Stimulated activated CD4-positive, alpha-beta T cell treated with anti-CD3 and anti-CD28 coated beads, TNF-alpha, amount 100 ng/mL, for 48 hours (primary cell): ENCODE data around the gene YJEFN3.

Source experiments
- DNase-seq, 3 donors: peaks; one replicate each; pipeline ENCODE4 v3.0.0-alpha.2; 2020; ENCODE audit warnings: low read depth in 3 of 3

Gene YJEFN3

GRCh38 chr19:19554074-19555023 is 25.6 kb downstream of the YJEFN3 start:
- DNase-seq: peak; percentile 27 to 68 (median 44)

- DNase-seq: no peak
Observed at GRCh38 chr19:19558055-19558454, 29.3 kb downstream of the YJEFN3 start.

- DNase-seq: no peak
Observed at GRCh38 chr19:19558636-19559035, 29.9 kb downstream of the YJEFN3 start.

DNA sequence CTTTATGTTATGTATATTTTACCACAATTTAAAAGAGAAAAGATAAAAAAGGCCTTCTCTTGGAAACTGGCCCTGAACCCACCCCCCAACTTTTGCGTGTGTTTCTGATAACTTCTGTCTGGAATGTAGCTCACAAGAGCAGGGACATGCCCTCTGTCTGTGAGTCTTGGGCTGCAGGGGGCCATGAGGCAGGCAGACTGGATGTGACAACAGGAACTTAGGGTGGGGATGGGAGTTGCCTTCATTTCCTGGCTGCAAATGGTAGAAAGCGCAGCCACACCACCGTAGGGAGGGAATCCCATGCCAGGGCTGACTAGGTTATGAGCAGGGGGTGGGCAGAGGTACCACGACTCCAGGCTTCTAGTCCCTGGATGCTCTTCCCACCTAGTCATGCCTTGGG is 31.2 kb downstream of the YJEFN3 start:
- DNase-seq: no peak

DNA sequence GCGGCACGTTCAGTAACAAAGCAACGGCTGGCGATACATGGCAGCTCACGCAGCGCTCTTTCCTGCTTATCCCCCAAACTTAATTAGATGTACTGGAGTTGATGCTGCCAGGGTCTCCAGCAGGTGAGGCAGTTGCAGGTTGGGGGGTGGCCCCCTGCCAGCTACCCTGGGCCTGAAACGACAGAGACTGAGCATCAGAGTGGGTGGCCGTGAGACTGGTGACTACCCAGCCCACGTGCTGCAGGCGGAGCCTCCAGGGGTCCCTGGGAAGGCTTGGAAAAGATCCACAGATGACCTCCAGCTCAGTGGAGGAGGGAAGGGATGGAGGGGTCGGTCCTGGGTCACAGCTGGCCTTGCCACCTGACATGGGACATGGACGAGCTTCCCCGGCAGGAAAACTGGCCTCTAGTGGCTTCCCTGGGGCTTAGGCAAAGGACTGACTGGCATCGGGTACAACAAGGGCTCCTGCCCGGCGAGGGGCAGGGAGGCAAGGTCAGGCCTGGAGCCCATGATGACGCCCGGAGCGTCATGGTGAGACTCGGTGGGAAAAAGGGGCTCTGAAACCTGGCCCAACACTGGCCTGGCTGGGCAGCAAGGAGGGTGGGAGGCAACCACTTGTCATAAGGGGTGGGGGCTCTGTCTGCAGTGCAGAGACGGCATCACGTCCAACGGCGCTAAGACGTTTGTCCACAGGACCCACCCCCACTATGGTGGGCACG is 33.4 kb downstream of the YJEFN3 start:
- DNase-seq: no peak

GRCh38 chr19:19562665-19563347 is 34.1 kb downstream of the YJEFN3 start:
- no peak for DNase-seq

- no peak for DNase-seq
Observed at GRCh38 chr19:19563348-19563848, 34.7 kb downstream of the YJEFN3 start.

- no peak for DNase-seq
Observed at GRCh38 chr19:19566306-19566705, 37.6 kb downstream of the YJEFN3 start.

- no peak for DNase-seq
Observed at GRCh38 chr19:19567391-19567790, 38.7 kb downstream of the YJEFN3 start.

- DNase-seq: no peak
Observed at GRCh38 chr19:19568802-19569756, 40.4 kb downstream of the YJEFN3 start.

DNA sequence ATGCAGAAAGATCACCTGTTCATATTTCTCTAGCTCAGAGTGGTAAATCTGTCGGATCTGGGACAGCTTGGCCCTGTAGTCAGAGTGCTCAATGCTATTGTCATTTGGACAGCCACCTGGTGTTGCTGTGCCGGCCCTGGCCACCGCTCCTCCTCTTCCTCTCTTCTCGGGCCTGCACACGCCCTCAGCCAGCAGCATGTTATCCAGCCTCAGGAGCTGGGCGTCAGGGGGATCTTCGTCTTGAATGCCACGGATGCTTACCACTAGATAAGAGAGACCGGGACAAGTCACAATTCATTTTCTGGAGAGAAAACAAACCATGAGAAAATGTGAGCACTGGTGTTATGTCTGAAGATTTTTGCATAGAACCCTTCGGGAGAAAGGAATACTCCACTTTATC is 41.9 kb downstream of the YJEFN3 start:
- DNase-seq: no peak

- no peak for DNase-seq
Observed at GRCh38 chr19:19571071-19571786, 42.5 kb downstream of the YJEFN3 start.

DNA sequence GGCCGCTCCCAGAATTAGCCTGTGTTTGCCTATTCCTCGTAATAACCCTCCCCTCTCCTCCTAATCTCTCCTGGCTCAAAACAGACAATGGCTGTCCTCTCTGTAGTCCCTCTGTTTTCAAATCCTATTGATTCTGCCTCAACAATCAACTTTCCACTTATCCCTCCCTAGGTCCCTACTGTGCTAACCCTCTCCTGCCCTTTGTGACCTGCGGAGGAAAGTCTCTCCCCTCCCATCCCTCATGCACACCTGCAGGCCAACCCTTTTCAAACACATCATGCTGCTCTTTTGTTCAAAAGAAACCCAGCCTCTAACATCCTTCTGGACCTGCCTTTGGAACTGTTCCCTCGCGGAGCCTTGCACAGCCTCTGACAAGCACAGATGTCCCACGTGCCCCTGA is 46.7 kb downstream of the YJEFN3 start:
- DNase-seq: no peak

- DNase-seq: no peak
Observed at GRCh38 chr19:19578252-19578651, 49.5 kb downstream of the YJEFN3 start.

- DNase-seq: no peak
Observed at GRCh38 chr19:19579533-19580361, 51.0 kb downstream of the YJEFN3 start.

GRCh38 chr19:19580418-19580817 is 51.7 kb downstream of the YJEFN3 start:
- DNase-seq: no peak

DNA sequence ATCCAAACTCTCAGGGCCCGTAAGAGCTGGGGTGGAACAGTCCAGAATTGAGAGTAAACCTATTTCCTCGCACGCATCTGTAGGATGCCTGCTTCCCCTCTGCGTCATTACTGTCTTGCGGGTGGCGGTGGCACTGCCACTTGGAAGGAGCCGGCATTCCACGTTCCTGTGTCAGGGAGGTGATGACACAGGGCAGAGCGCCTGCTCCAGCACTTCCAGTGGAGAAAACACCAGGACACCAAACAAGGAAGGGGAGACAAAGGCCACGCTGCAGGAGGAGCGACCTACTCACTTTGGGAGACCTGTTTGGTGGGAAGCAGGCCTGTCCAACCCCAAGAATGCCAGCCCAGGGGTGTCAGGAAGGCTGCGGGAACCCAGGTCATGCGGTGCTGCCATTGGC is 52.7 kb downstream of the YJEFN3 start:
- no peak for DNase-seq

GRCh38 chr19:19582471-19582870 is 53.8 kb downstream of the YJEFN3 start:
- no peak for DNase-seq

- DNase-seq: no peak
Observed at GRCh38 chr19:19584356-19584755, 55.6 kb downstream of the YJEFN3 start.
